Panc1 (cell line): ENCODE data around the gene OR4F6. TPM values are rescaled to one million over a fixed set of nuclear protein-coding genes. Genes with fewer than 3 reads are reported as not detected.

Experiments used
- total RNA-seq: library from RNA; stranded (reverse); gene quantifications from one replicate; pipeline ENCODE4 v1.2.1, GENCODE V29; 2021; ENCODE audit not compliant: unreplicated experiment

OR4F6 gene
- total RNA-seq, 1 experiment from 2014 or later = not detected

Other genes with a start within 250 kb of the OR4F6 start
- 53.4 TPM for gene TM2D3, start 151.1 kb upstream of the OR4F6 start, total RNA-seq
- 12.4 TPM for gene TARS3, start 79.0 kb upstream of the OR4F6 start, total RNA-seq
- gene OR4F15, start 8.7 kb downstream of the OR4F6 start, total RNA-seq = not detected